Measurements from ENCODE around the gene GTPBP3. TPM values are rescaled to one million over a fixed set of nuclear protein-coding genes. Genes with fewer than 3 reads are reported as not detected.

GTPBP3 gene
- total RNA-seq, 1 donor from 2014 or later, result 61.2 TPM

- Mint-ChIP-seq H3K27ac (ENCODE audit: unreplicated experiment) (peak within 1 kb of the TSS; percentile 94), H3K27me3 (ENCODE audit: unreplicated experiment) (peaks cover 19% of the 10 kb centered on the region), H3K36me3 (ENCODE audit: unreplicated experiment) (no peaks in the 10 kb centered on the region), H3K9me3 (ENCODE audit: unreplicated experiment) (peaks cover 25% of the 10 kb centered on the region), H3K4me3 (ENCODE audit: unreplicated experiment) (peak within 1 kb of the TSS; percentile 96), H3K4me1 (ENCODE audit: low read depth, unreplicated experiment) (peaks cover 24% of the 10 kb centered on the region)
- peak; percentile 97 for DNase-seq
- TF ChIP-seq CTCF (IDR thresholded peaks at IDR 0.05; ENCODE audit: partially characterized antibody, unreplicated experiment), result no peak
These were observed 28.0 kb upstream of the GTPBP3 start, which contains the start of gene DDA1 for GRCh38 chr19:17309198-17309964. TSS of gene DDA1 (plus strand) at chr19:17309563. CDS start at chr19:17309655, 92 bp downstream.

- Mint-ChIP-seq H3K36me3 (ENCODE audit: unreplicated experiment) (no peaks in the 10 kb centered on the region), H3K27me3 (ENCODE audit: unreplicated experiment) (peaks cover 16% of the 10 kb centered on the region), H3K4me3 (ENCODE audit: unreplicated experiment) (peak overlapping the region; percentile 96), H3K27ac (ENCODE audit: unreplicated experiment) (peak overlapping the region; percentile 94), H3K4me1 (ENCODE audit: low read depth, unreplicated experiment) (peaks cover 18% of the 10 kb centered on the region), H3K9me3 (ENCODE audit: unreplicated experiment) (peaks cover 18% of the 10 kb centered on the region)
- TF ChIP-seq CTCF (IDR thresholded peaks at IDR 0.05; ENCODE audit: partially characterized antibody, unreplicated experiment), result no peak
- DNase-seq, result no peak
These were observed 27.3 kb upstream of the GTPBP3 start for GRCh38 chr19:17309965-17310461.

GRCh38 chr19:17311455-17312188 lies 25.7 kb upstream of the GTPBP3 start:
- peaks cover 6% of the 10 kb centered on the region for H3K9me3 Mint-ChIP-seq (ENCODE audit: unreplicated experiment)
- H3K4me1 Mint-ChIP-seq (ENCODE audit: low read depth, unreplicated experiment), result peaks cover 14% of the 10 kb centered on the region
- peaks cover 7% of the 10 kb centered on the region for H3K27me3 Mint-ChIP-seq (ENCODE audit: unreplicated experiment)
- H3K4me3 Mint-ChIP-seq (ENCODE audit: unreplicated experiment), result peak overlapping the region; percentile 58
- DNase-seq, result no peak
- H3K27ac Mint-ChIP-seq (ENCODE audit: unreplicated experiment), result peak overlapping the region; percentile 23
- H3K36me3 Mint-ChIP-seq (ENCODE audit: unreplicated experiment), result no peaks in the 10 kb centered on the region
- no peak for TF ChIP-seq CTCF (IDR thresholded peaks at IDR 0.05; ENCODE audit: partially characterized antibody, unreplicated experiment)

- Mint-ChIP-seq H3K27ac (ENCODE audit: unreplicated experiment) (no peak overlapping the region), H3K4me1 (ENCODE audit: low read depth, unreplicated experiment) (peaks cover 14% of the 10 kb centered on the region), H3K36me3 (ENCODE audit: unreplicated experiment) (no peaks in the 10 kb centered on the region), H3K27me3 (ENCODE audit: unreplicated experiment) (peaks cover 6% of the 10 kb centered on the region), H3K9me3 (ENCODE audit: unreplicated experiment) (peaks cover 4% of the 10 kb centered on the region), H3K4me3 (ENCODE audit: unreplicated experiment) (no peak overlapping the region)
- TF ChIP-seq CTCF (IDR thresholded peaks at IDR 0.05; ENCODE audit: partially characterized antibody, unreplicated experiment), result no peak
- no peak for DNase-seq
These were observed 24.9 kb upstream of the GTPBP3 start for GRCh38 chr19:17312189-17313113.
